ENCODE data around the gene LCE1B. TPM values are rescaled to one million over a fixed set of nuclear protein-coding genes. Genes with fewer than 3 reads are reported as not detected.

Gene LCE1B, protein sequence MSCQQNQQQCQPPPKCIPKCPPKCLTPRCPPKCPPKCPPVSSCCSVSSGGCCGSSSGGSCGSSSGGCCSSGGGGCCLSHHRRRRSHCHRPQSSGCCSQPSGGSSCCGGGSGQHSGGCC
- not detected for total RNA-seq

DNA sequence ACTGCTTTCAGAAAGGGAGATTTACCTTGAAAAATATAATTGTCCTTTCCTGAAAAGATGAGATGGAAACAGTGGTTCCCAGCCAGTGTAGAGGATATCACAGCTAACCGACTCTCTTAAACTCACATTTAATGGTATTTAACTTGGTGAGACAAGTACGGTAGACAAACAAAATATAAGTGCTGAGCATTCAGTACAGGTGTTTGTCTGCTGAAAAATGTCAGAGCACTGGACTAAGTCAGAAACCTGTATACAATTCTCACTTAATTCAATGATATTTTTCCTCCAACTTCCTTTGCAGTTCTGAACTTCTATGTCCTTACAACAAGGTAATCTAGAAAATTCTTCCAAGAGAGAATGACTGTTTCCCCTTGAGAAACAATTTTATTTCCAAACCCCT, at the start of gene LCE1B:
LCE1B (plus strand) TSS at position 301 of the 400 bp plus-strand sequence. CDS start 476 bp downstream, outside the sequence.
- no peak for DNase-seq (ENCODE audit: low read depth in 2 of 3, low spot score in 2 of 3)

DNA sequence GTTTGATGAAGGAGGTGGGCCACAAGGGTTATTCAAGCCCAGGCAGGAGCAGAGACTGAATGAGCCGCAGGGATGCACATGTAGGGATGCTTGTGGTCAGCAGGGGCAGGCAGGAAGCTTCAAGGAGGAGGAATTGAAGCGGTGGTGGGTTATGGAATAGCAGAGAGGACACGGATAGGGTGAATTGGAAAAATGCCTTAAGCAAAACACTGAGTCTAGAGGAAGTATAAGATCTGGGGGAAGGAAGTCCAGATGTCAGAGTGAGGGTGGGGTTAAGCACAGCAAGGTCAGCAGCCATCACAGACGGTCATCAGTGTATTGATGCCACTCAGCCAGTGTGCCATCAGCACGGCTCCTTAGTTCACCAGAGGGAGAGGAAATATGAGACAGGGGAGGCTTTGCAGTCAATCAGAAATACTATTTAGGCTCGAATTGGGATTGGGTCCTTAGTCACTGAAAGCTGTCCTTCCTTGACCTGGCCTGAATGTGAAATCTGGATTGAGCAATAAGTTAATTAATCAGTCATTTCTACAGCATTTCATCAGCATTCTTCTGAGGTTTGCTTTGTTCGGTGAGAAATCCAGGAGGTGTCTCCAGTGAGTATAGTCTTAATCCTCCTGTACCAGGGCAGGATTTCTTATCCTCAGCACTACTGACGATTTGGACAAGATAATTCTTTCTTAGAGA, 42.8 kb upstream of the LCE1B start:
- no peak for DNase-seq (ENCODE audit: low read depth in 2 of 3, low spot score in 2 of 3)

DNA sequence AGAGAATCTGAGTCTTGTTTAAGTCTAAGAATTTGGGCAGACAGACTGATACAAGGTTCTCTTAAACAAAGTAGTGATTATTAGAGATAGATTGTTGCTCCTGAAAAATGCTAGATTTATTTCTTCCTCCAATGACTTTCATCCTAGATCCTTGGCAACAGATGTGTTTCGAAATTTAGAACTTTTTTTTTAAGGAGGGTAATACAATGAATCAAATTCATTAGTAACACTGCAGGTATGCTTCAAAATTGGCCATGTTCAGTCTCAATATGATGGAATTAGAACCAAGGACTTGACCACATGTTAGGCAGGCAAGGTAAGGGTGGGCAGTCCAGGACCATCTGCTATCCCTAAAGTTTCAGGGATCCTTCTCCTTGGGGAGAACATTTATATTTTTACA, 41.4 kb upstream of the LCE1B start:
- no peak for DNase-seq (ENCODE audit: low read depth in 2 of 3, low spot score in 2 of 3)

DNA sequence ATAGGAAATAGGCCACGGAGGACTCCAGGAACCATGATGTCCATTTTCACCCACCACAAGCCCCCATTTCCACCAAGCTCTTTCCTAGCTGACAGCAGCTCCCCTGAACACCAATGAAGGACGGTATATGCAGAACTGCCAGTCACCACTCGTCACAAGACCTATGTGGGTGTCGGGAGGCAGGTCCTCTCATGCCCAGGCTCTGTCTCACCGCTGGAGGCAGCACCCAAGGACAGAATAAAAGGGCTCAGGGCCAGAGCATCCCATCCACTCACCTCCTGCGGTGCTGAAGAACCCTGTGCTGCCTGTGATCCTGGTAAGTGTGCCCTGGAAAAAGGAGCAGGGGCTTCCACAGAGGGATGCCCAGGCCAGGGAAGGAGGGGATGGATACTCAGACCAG, 36.9 kb upstream of the LCE1B start, which contains the start of gene LCE1F:
LCE1F (plus strand) TSS at position 266 of the 400 bp plus-strand sequence. CDS start 1,232 bp downstream, outside the sequence.
- DNase-seq (ENCODE audit: low read depth in 2 of 3, low spot score in 2 of 3) = no peak

DNA sequence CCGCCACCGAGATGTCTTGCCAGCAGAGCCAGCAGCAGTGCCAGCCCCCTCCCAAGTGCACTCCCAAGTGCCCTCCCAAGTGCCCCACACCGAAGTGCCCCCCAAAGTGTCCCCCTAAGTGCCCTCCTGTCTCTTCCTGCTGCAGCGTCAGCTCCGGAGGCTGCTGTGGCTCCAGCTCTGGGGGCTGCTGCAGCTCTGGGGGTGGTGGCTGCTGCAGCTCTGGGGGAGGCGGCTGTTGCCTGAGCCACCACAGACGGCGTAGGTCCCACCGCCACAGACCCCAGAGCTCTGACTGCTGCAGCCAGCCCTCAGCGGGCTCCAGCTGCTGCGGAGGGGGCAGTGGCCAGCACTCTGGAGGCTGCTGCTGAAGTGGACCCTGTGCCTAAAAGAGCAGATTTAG, 35.4 kb upstream of the LCE1B start:
- DNase-seq (ENCODE audit: low read depth in 2 of 3, low spot score in 2 of 3) = no peak

DNA sequence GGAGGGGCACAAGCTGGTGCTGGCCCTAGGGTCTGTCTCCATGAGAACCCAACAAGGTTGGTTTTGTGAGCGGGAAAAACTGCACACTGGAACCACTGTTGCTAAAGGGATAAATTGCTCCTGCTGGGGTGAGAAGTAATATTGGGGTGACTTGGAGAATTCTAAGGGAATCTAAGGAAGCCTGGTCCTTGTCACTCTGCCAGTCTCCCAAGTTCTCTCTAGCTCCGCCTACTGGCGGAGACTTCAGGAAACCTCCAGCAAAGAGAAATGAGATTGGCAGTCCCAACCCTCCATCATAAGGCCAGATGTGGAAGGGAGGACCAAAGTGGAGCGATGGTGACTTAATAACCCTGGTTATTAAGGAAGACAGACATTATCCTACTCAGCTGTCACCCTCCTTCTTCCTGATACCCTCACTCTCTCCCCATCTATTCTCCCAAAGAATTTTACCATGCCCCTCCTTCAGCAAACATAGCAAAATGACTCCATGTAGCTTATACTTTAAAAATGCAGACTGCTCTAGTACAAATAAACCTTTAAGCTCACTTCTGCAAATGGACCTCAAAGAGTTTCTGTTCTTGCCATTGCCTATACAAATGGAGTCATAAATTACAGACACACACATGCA, 34.1 kb upstream of the LCE1B start:
- no peak for DNase-seq (ENCODE audit: low read depth in 2 of 3, low spot score in 2 of 3)

DNA sequence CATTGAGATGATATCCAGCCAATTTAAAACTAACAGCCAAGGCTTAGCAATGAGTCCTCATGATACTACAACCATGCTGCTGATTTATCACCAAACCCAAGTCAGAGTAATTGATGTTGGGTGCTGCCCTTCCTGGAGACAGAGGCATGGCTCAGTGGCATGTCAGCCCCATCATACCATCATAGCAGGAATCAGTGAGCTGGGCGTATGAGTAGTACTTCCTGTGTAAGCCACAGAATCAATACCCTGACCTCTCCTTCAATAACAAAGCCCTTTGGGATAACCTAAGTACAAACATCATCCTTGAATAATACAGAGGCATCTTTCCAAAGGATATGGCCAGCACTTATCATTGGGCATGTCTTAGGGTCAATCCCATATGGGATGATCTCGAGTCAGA, 28.7 kb upstream of the LCE1B start:
- no peak for DNase-seq (ENCODE audit: low read depth in 2 of 3, low spot score in 2 of 3)

DNA sequence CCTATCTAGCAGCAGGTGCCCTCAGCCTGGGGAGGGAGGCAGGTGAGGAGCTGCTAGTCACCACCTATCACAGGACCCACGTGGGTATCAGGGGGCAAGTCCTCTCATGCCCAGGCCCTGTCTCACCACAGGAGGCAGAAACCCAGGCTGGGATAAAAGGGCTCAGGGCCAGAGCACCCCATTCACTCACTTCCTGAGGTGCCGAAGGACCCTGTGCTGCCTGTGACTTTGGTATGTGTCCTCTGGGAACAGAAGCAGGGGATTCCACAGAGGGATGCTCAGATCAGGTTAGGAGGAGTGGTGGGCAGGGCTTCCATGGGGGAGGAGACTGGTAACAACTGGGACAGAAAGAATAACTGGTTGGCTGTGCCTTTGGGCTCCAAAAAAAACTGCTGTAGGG, 25.7 kb upstream of the LCE1B start, which contains the start of gene LCE1E:
LCE1E (plus strand) TSS at position 181 of the 400 bp plus-strand sequence. CDS start 1,043 bp downstream, outside the sequence.
- DNase-seq (ENCODE audit: low read depth in 2 of 3, low spot score in 2 of 3) = no peak

- no peak for DNase-seq (ENCODE audit: low read depth in 2 of 3, low spot score in 2 of 3)
These were observed 16.1 kb upstream of the LCE1B start for GRCh38 chr1:152795686-152796085.

- no peak for DNase-seq (ENCODE audit: low read depth in 2 of 3, low spot score in 2 of 3)
These were observed 15.3 kb upstream of the LCE1B start, which contains the start of gene LCE1D for GRCh38 chr1:152796421-152796820. LCE1D (plus strand) TSS chr1:152796721; CDS start chr1:152797795, 1,074 bp downstream.

GRCh38 chr1:152801333-152801732, 10.4 kb upstream of the LCE1B start:
- no peak for DNase-seq (ENCODE audit: low read depth in 2 of 3, low spot score in 2 of 3)

DNA sequence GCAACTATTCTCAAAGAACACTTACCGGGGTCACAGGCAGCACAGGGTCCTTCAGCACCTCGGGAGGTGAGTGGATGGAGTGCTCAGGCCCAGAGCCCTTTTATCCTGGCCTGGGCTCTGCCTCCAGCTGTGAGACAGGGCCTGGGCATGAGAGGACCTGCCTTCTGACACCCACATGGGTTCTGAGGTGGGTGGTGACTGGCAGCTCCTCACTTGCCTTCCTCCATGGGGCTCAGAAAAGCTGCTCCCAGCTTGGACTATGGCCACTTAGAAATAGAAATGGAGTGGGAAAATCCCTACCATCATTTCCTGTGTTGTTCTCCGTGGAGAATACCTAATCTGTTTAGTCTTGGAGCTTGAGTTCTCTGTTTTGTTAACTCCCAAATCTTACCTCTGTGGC, 5.2 kb upstream of the LCE1B start, which contains the start of gene LCE1C:
LCE1C (minus strand) TSS at position 76 of the 400 bp plus-strand sequence. CDS start 1,173 bp downstream, outside the sequence.
- DNase-seq (ENCODE audit: low read depth in 2 of 3, low spot score in 2 of 3) = no peak

DNA sequence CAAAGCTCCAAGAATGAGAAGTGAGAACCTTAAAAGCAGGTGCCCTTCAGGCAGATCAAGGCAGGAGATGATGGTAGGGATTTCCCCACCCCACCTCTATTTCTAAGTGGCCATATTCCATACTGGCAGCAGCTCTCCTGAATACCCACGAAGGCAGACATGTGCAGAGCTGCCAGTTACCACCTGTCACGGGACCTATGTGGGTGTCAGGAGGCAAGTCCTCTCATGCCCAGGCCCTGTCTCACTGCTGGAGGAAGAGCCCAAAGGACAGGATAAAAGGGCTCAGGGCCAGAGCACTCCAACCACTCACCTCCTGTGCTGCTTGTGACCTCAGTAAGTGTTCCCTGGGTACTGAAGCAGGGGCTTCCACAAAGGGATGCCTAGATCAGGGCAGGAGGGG, 721 bp upstream of the LCE1B start:
- DNase-seq (ENCODE audit: low read depth in 2 of 3, low spot score in 2 of 3) = no peak

DNA sequence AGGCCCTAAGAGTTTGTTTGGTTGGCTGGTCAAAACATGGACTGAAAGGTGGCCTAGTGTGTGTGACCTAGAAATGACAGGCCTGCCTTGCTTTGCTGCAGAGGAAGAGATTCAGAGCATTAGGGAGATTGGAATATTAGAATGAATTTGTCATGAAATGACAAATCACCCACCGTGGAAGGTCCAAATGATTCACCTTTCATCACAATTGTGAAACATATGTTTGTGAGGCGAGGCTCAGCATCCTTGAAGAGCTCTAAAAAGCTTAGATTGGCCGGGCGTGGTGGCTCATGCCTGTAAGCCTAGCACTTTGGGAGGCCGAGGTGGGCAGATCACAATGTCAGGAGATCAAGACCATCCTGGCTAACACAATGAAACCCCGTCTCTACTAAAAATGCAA, 5.5 kb downstream of the LCE1B start:
- DNase-seq (ENCODE audit: low read depth in 2 of 3, low spot score in 2 of 3) = no peak

GRCh38 chr1:152823294-152823693, 11.5 kb downstream of the LCE1B start:
- no peak for DNase-seq (ENCODE audit: low read depth in 2 of 3, low spot score in 2 of 3)

DNA sequence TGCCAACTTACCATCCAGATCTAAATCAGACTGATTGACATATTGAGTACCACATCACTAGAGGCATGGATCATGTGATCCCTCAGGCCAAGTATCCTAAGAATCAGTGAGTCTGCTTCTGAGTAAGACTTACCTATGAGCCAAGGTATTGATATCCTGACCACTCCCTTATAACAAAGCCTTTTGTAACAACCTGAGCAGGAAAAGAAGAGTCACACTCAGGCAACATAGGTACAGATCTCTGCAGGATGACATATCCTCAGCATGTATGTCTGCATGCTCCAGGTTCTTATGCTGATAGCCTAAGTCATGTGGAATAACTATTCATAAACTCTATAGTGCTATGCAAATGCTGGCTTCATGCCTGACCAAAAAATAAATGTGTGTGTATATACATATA, 13.2 kb downstream of the LCE1B start:
- no peak for DNase-seq (ENCODE audit: low read depth in 2 of 3, low spot score in 2 of 3)

DNA sequence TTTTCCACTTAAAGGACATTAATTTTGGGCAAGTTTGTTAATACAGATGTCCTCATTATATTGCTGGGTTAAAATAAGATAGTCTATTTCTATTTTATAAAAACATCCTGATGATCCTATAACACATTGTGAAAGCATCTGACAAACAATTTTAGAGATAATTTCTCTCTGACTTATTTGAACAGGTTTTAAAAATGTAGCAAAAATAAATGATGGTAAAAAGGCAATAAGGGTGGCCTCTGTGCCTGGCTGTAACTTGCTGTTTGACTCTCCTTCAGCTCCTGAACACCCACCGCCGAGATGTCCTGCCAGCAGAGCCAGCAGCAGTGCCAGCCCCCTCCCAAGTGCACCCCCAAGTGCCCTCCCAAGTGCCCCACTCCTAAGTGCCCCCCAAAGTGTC, 15.4 kb downstream of the LCE1B start, which contains the start of gene LCE1A:
LCE1A (plus strand) TSS at position 301 of the 400 bp plus-strand sequence; CDS start at position 301, 0 bp downstream.
- no peak for DNase-seq (ENCODE audit: low read depth in 2 of 3, low spot score in 2 of 3)

DNA sequence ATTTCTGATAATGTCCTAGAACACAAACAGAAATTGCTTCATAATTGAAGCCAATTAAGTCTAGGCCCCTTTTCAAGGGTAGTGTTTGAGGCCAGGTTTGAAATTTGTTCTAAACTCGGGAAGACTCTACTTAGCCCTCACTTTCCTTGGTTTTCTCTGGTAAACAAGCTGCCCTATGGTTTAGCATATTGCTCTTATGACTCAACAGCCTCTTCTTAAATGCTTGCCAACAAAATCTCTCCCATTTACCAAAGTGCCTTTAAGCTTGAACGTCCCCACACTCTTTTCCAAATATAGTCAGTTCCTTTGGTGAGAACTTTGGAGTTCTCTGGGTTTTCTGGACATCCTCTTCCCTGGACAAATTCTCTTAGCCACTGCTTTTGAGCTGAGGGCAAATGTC, 25.1 kb downstream of the LCE1B start:
- no peak for DNase-seq (ENCODE audit: low read depth in 2 of 3, low spot score in 2 of 3)

DNA sequence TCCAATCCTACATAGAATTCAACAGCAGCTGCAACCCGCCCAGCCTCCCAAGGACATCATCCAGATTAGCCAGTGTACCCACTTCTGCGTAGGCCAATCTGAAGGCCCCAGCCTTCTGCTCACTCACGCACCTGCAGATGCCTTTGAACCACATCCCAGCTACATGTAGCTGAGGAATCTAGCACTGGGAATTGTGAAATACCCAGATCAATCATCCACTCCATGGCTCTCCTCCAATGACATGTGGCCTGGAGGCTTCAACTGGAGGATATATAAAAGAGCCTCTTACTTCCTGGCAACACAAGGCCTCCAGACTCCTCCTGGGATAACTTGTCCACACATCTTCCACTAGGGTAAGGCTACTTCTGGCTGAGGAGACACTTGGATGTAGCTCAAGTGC, 30.8 kb downstream of the LCE1B start, which contains the start of gene LCE6A:
LCE6A (plus strand) TSS at position 301 of the 400 bp plus-strand sequence. CDS start 665 bp downstream, outside the sequence.
- DNase-seq (ENCODE audit: low read depth in 2 of 3, low spot score in 2 of 3) = no peak

GRCh38 chr1:152855661-152856060, 43.9 kb downstream of the LCE1B start:
- no peak for DNase-seq (ENCODE audit: low read depth in 2 of 3, low spot score in 2 of 3)

- DNase-seq (ENCODE audit: low read depth in 2 of 3, low spot score in 2 of 3) = no peak
These were observed 46.3 kb downstream of the LCE1B start for GRCh38 chr1:152858062-152858461.
